ENCODE measurements around the gene AMBP. TPM values are rescaled to one million over a fixed set of nuclear protein-coding genes. Genes with fewer than 3 reads are reported as not detected.
"Not testable (repeated sequence)": the region's sequence is repeated elsewhere in the genome, so short reads cannot be mapped to it uniquely, and the experiment has no call there.

Gene AMBP
- polyA plus RNA-seq, 12 donors = 0.13 to 19.9 (median 0.54) TPM; not detected in 3

DNA sequence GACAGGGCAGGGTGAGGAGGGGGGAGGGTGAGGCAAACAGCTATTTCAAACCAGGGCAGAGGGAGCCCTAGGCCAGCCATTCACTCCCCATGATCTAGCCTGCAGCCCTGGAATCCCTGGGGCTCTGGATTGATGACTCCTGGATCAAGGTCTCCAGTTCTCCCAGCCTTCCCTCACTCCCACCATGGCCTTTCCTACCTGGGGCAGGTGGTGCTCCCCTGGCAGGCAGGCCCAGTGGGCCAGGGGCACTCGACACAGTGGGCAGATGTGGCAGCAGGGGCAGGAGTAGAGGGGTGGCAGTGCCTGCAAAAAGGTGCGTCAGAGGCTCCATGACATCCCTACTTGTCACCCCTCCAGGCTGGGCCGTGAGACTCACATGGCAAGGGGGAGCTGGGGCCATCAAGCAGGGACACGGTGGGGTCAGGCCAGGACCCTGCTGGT is 15.0 kb upstream of the AMBP start:
- DNase-seq = no peak

DNA sequence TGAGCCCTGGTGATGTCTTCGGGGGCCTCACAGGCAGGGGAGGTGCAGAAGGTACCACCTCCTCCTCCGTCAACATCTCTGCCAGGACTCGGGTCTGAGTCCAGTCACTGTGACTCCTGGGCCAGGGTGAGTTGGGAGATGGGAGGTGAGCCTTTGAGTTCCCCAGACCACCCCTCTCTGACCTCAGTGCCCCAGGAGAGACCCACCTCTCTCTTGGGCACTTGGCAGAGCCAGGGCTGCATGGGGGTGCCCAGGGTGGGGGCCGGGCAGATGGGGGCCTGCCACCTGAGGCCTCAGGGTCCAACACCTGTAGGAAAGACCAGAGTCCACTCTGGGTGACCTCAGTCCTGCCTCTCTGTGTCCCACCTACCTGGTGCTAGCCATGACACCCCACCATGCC is 14.2 kb upstream of the AMBP start:
- no peak for DNase-seq

DNA sequence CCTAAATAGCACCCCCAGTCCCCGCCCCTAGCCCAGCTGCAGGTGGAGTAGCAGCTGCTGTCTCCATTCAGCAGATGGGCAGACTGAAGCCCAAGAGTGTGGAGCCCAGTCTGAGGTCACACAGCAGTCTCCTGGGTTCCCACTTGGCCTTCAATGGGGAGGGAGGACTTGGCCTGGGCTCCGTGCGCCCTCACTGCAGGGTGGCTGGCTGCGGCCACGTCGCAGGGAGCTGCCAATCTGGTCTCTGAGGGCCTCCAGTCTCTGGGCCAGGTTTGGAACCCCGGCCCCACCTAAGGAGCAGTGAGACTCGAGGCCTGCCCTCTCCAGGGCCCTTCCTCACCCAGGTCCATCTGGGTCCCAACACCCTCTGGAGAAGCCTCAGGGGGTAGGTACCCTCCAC is 13.6 kb upstream of the AMBP start:
- no peak for DNase-seq

DNA sequence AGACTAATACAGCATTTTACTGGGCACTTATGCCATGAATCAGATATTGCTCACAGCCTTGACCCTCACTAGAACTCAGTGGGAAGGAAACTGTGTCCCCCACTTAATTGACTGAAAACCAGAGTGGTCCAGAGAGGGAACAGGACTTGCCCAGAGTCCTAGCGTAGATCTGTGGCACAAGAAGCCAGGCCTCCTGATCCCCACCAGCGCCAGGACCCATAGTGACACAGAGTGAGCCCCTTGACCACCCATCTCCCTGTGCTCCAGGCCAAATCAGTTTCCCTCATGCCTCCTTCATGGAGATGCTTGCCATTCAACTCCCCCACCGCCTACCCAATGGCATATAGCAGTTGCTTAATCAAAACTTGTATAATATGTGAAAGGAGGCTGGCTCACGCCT is 12.7 kb upstream of the AMBP start:
- DNase-seq = no peak

DNA sequence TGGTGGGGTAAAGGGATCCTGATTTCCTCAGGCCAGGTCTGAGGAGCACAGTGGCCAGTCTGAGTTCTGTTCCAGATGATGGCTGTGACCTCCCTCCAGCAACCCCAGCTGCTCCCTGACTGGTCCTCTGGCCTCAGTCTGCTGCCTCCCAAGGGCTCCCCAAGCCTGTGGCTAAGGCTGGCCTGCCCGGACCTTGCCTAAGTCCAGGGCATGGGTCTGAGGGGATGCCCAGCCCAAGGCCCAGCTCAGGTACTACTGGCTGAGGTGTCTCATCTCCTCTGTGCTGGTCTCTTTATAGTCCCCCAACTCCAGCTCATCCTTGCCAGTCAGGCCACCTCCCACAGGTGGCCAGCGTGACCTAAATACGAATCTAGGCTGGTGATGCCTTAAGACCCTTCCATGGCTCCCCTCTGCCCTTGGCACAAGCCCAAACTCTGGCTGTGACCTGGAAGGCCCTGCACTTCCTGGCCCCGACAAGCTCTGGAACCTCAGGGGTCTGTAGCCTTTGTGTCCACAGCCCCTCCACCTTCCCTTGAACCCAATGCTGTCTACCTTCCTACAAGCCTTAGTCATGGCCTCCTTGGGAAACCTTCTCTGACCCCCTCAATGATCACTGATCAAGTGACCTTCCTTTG is 11.2 kb upstream of the AMBP start:
- DNase-seq = no peak

DNA sequence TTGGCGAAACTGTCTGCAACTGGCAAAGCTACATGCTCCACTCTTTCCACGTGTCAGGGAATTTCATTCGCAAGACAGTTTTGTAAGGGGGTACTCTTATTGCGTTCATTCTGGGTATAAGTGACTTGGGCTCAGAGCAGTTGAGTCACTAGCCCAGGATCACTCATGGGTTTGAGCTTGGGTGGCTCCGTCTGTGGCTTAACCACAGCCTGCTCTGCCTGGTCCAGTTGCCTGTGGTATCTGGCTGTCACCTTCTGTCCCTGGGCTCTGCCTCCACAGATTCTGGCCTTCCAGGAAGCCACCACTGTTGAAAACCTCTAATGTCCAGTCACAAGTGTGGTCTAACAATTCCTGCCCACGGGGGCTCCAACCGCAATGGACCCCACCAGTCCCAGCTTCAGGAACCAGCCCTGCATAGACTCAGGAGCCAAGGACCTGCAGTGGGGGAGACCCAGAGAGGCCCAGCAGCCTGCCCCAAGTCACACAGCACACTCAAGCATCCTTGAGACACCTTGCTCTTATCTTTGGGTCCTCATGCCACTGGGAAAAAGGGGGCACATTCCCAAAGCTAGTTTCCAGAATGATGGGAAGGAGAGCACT is 10.6 kb upstream of the AMBP start:
- DNase-seq = no peak

DNA sequence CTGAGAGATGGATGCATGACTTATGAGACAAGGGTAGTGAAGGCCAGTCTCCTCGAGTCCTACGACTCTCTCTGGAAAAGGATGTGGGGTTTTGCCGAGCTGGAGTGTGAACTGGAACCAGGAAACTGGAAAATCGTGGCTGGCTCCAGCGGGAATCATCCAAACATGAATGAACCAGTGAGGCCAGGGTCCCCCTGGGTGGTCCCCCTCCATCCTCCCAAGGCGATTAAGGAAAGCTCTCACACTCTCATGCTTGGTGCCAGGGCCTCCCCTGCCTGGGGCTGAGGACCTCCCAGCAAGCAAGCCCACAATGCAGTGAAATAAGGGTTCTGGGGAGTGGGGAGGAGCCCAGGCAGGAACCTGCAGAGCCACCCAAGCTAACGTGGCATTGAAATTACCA is 9.6 kb upstream of the AMBP start:
- no peak for DNase-seq

DNA sequence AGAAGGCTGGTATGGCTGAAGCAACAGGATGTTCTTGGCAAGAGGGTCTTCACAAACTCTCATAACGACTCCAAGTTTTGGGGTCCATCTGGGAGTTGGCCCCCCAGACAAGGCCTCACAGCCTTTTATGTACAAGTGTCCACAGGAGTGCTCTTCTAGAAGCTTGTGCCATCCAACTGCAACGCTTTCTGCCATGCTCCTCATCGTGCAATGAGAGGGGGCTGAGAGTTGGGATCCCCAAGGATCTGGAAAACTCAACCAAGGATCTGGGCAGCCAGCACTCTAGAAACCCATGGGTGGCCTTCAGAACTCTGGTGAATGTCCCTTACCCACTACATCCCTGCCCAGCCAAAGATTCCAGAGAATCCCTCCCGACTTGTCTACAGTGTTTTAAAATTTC is 8.5 kb upstream of the AMBP start:
- DNase-seq = no peak

DNA sequence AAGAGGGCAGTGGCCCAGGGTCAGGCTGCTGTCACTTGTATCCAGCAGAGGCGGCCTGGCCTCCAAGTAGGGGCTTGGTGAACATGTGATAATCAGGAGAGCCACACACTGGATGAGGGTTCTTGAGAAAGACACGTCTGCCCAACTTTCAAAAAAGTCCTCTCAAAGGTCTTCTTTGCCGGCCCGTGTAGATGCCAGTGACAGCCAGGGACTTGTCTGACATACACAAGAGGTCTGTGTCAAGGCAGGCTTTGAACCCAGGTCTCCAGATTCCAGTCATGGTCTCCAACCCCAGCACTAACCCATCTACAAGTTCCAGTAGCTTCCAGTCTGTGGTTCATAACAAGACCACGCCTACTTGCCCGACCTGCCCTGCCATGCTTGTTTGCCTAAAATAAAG is 7.9 kb upstream of the AMBP start:
- no peak for DNase-seq

DNA sequence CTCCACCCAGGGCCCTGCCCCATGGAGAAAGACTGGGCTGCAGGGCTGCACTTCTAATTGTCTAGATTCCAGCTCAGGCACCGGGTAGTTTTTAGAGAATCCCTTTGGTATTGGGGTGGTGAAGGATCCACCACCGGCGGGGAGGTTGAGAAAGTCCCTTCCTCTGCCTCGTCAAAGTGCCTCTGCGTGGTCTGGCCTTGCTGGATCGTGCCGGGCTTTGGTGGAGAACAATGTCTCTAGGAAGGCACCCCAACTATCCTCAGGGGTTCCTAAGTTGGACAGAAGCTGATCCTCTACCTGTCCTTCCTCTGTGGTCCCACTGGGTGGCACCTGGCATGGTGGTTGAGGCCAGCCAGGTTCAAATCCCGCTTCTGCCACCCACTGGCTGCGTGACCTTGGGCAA is 7.3 kb upstream of the AMBP start:
- no peak for DNase-seq

DNA sequence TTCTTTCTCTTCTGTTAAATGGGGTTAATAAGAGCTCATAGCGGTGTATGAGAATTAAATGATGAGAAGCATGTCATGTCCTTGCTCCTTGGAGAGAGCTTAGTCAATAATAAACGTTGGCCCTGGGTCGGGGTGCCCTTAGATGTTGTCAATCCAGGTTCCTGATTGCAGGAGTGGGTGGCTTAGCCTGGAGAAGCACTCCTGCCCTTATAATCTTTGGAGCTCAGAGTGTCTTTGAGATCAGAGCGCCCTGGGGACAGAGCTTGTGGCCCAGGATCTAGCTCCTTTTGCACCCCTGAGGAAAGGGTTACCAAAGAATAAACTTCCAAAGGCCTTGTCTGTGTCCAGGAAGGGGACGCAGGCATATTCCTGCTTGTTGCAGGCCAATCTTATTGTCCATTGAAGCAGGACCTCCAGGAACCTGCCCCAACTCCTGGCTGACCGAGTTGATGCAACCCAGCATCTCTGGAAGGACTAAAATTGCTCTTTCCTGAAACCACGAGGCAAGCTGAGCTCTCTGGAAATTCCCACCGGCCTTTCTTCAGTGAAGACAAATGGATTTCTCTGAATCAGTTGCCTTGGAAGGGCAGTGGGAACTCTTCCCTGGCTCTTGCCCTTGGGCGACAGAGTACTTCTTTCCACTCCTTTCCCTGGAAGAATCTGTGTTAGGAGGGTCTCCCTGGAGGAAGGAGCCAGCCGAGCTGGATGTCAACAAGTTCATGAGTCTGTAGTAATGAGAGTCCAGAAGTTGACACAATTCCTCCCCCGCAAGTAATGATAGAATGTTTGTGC is 6.4 kb upstream of the AMBP start:
- DNase-seq = no peak

DNA sequence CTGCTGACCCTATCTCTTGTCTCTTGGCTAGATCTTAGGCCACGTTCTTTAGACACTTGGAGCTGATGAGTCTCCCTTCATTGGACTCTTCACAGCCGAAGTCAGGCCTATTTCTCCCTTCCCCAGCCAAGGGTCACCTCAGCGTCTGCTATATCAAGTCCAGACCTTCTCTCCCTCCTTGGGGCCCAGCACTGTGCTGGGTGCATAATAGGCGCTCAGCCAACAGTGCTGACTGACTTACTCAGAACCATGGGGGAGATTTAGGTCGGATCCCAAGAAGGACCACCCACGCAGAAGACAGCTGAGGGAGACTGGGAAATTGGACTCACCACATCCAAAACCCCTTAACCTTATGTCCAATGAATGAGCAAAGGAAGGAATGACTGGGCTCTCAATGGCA is 5.6 kb upstream of the AMBP start:
- DNase-seq = no peak

DNA sequence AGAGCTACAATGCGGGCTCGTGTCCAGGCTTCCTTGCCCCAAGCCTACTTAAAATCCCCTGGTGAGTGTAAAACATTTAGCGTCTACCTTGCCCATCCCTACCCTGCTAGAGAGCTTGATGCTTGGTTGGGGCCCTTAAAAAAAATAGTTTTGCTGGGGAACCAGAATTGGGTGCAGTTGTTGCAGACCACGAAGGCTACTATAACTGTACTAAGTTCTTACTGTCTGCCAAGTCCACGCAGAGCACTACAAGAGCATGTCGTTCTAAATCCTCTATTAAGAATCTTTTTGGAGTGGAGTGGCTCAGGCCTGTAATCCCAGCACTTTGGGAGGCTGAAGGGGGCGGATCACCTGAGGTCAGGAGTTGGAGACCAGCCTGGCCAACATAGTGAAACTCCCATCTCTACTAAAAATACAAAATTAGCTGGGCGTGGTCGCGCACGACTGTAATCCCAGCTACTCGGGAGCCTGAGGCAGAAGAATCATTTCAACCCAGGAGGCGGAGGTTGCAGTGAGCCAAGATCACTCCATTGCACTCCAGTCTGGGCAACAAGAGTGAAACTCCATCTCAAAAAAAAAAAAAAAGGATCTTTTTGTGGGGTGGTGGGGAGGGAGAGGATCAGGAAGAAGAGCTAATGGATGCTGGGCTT is 4.8 kb upstream of the AMBP start:
- DNase-seq = not testable (repeated sequence)

DNA sequence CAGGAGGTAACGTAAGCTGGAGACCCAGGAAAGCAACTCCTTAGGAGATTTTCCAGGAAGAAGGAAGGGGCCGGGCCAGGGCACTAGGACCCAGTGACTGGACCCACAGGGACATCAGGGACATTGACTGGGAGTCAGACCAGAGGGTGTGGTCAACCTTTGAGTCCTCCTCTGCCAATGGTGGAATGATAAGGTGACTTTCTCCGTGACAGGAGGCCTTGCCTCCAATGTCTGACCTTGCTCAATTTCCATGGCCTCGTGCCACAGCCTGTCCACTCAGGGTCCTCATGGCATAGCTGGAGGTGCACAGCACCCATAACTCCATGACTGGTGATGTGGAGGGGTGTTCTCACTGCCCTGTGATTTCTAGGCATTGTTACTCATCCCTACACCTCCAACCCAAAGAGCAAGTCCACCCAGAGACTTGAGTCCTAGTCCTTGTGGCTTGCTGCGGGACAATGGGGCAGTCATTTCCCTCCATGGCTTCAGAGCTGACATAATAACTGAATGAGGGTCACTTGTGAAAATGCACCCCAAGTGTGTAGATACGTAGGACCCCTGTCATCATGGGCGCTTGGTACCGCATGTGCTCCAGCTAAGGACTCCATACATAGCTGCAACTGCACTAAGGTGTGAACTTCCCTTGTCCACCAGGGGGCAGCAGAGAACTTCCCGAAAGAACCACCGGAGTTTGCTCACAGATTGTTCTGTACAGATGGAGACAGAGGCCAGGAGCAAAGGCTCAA is 4.1 kb upstream of the AMBP start:
- peak; percentile 94 for DNase-seq

DNA sequence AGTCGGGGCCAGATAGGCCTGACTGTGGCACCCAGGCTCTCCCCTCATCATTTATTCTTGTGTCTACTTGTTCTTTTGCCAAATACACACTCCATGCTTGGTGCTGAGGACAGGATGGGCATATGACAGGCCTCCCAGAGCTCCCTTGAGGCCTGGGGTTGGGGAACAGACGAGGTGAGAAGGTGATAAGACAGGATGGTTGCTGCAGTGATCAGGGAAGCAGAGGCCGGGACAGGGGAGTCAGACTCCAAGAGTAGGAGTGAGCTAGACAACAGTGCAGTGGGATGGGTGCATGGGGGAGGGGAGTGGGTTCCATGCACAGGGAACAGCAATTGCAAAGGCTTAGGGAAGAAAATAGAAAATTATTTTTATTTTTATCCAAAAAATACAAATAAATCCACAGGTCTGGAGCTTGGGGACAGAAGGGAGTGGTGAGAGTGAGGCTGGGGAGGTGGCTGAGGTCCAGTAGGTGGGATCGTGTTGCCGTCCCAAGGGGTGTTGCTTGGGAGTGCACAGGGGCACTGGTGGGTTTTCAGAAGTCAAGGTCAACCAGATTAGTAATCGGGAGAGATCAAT is 3.4 kb upstream of the AMBP start:
- no peak for DNase-seq

DNA sequence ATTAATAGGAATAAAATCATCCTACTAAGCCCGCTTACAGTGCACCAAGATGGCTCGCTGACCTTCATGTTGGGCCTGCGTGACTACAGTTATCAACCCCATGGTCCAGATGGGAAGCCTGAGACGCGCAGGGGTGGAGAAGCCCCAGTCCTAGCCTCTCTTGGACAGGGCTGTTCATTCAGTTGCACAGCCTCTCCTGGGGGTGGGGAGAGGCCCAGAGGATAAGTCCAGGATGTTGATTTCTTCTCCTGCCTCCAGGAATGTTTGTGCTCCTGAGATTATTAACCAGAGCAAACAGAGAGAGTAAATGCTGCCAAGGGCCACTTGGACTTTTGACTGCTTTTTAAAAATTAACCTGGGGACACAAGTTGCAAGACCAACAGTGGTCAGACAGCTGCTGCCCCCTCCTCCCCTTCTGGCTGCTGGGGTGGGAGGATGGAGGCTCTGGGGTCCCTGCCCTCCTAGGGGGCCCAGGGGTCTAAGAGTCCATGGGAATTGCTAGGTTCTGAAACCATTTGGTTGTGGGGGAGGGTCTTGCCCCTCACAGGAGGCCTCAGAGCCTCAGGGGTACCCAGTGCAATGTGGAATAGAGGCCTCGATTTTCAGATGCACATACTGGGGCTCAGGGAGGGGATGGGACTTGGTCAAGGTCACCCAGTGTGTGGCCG is 2.8 kb upstream of the AMBP start:
- no peak for DNase-seq

DNA sequence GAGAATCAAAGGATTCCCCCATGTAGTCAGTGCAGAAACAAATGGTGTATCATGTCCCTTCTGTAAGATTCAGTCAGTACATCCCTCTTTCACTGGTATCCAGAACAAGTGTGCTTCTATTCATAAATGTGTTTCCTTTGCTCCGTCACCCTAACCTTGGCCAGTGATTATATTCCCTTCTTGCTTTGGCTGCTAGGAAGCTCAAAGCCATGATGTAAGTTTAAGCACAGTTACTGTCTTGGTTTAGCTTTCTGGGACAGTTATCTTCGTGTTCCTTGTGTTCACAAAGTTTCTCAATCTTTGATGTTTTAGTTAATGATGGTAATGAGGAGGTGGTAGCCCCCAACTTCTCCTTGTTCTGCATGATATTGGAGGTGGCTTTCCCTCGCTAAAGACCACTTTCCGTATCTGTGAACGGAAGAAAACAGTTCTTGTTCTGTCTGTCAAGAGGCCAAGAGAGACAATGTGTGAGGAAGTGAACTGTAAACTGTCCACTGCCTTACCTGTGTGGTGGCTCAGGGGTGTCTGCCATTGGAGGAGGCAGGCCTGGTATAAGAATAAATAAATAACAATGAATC is 2.2 kb upstream of the AMBP start:
- no peak for DNase-seq

DNA sequence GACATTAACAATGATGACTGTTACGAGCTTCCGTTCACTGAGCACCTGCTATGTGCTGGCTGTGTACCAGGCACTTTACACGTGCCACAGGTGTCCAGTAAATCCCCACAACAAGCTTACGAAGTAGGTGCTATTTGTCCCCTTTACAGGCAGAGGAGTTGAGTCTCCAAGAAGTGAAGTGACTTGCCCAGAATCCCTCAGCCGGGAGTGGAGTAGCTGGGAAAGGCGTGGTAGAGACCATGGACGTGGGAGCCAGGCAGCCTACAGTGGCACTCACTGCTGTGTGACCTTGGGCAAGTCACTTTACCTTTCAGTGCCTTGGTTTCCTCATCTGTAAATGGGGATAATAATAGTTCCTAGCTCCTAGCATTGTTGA is 669 bp upstream of the AMBP start:
- no peak for DNase-seq

DNA sequence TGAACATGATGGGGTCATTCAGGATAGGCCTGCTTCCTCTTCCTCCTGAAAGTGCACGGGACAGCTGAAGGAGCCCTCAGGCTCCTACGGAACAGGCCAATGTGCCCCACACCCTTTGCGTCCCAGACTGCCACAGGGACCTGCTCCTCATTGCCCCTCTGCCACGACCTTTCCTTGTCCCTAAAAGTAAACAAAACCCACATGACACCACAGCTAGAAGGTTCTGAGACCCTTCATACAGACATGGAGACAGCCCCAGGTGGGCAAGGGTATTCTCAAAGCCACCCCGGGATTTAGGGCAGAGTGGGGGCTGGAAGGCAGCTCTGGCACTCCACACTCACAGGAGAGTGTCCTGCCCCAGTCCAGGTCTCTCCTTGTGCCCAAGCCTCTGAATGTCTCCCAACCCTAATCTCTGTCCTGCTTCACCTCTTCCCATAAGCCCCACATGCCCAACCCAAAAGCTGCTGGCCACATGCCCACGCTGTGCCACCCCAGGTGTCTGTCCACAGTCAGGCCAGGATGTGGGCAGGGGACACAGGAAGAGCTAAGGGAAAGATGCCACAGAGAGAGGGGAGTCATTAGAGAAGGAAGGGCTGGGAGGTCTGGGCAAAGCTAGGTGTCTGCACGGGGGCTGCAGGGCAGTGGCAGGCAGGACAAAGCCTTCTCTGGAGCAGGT is 800 bp downstream of the AMBP start:
- no peak for DNase-seq
